GM19035 (cell line): ENCODE data around the gene NPS.

ENCODE experiments used
- ATAC-seq: cut with Tn5 transposase; IDR thresholded peaks from one replicate; pipeline ENCODE4 v1.9.1; 2021; ENCODE audit not compliant: unreplicated experiment

The NPS gene

GRCh38 chr10:127556916-127557315, 7.8 kb downstream of the NPS start:
- no peak for ATAC-seq

DNA sequence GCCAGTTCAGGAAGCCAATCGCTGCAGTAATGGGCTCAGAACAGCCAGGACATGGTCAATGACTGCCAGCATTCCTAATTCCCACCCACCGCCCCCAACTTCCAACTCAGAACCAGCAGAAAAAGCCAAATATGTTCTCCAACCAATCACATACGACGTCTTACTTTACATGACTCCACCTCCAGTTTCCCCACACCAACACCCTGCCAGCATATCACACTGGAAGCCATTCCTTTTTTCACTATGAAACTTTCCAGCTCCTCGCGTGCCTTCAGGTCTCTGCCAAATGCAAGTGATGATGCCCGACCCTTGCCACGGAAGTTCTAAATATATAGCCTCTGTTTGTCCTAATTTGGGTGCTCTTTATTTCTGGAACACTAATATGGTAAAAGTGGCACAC, 12.5 kb downstream of the NPS start:
- ATAC-seq, result no peak

DNA sequence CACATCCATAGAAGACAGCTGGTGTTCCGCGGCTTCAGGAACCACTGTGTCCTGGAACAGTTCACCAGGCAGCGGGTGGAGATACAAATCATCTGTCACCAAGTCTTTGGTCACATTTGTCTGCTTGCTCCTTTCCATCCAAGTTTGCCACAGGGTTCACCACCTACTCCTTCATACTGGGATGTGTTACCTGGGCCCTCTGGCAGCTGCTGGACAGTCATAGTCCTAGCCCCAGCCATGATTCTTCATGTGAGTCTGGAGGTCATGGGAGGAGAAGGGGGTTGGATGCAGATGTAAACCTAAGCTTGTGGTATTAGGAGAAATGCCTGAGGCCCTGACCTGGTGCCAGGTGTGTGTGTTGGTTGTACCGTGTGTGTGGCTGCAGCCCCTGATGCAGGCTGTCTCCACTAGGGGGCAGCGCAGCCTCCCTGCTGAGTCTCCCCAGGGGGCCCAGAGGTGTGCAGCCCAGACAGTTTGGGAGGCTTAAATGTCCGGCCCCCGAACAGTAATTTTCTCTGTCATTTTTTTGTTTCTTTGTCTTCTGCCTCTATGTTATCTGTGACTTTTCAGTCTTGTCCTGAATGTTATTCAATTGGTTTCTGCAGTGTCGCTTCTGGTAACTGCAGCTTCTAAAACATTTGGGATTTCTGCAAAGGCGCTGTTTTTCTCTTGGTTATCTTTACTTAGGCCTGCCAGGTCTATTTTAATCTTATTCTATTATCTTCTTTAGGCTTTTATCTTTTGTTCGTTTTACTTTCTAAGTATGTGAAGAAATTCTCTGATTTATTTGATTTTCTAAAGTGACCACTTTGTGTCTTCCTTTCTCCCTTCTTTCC, 14.8 kb downstream of the NPS start:
- ATAC-seq, result peak; percentile 72

DNA sequence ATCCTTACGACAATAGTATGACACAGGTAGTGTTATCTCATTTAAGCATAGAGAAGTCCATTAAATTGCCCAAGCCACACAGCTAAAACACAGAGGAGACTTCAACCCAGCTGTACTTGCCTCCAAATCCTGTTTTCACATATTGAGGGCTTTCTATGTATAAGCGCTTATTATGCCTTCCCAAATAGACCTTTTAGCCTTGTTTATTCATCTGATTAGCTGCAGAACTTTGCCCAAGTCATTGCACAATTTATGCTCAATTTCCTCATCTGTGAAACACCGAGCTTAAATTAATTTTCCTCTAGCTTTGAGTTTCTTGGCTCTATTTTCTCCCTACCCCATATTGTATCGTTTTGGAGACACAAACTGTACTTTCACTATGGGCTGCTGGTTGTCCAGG, 15.5 kb downstream of the NPS start:
- no peak for ATAC-seq

- no peak for ATAC-seq
Observed at GRCh38 chr10:127565583-127565982, 16.5 kb downstream of the NPS start.

- no peak for ATAC-seq
Observed at GRCh38 chr10:127569210-127569609, 20.1 kb downstream of the NPS start.

GRCh38 chr10:127570036-127570435, 20.9 kb downstream of the NPS start:
- no peak for ATAC-seq

- no peak for ATAC-seq
Observed at GRCh38 chr10:127571386-127571785, 22.3 kb downstream of the NPS start.

GRCh38 chr10:127576051-127576450, 26.9 kb downstream of the NPS start:
- ATAC-seq, result no peak

DNA sequence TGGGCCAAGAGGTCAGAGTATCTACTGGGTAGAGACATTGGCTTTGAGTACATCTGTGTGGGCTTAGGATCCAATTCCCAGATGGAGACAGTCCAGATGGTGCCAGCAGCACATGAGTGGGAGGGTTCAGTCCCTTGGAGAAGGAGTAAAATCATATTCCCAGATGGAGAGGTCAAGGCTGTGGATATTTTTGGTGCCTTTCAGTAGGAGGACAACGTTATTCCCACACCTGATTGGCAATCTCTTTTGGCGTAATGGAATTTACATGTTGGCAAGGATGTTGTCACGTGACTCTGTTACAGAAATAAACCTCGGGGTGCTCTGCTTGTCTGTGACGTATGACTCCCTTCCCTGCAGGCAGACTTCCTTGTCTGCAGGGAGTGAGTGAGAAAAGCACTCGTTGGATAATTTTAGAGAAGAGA, 27.6 kb downstream of the NPS start:
- ATAC-seq, result no peak

DNA sequence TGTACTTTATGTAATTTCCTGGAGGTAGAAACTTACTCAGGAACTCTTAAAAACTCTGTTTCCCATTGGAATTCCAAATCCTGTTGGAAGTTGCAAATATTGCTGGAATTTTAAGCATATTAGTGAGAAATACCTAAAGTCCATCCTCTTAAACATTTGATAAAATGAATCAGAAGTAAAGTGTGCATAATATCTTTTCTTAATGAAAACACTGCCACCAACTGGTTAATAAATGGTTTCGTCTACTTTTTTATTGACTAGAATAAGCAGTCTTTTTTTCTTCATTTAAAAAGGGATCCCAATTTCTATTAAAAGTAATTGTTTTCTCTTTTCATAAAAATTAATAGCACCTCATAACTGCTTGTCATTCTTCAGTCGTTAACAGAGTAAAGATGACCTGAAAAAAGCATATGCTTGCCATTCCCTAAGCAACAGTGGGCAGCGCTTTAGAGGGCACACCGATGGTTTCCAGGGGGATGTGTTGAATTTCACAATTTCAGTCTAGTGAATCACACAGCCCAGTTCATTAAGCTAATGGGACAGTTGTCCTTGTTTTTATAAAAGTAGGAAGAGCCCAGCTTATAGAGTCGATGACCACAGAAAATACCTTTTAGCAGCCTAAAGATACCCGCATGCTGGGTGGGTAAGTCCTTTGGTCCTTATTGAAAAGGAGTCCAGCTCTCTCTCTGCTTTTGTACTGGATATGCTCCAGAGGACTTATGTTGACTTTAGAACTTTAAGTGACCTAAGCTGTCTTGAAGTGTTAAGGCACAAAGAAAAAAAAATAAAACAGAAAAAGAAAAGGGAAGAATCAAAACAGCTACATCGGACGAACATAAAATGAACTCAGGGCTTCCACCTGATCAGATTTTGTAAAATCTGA, 28.5 kb downstream of the NPS start:
- no peak for ATAC-seq

DNA sequence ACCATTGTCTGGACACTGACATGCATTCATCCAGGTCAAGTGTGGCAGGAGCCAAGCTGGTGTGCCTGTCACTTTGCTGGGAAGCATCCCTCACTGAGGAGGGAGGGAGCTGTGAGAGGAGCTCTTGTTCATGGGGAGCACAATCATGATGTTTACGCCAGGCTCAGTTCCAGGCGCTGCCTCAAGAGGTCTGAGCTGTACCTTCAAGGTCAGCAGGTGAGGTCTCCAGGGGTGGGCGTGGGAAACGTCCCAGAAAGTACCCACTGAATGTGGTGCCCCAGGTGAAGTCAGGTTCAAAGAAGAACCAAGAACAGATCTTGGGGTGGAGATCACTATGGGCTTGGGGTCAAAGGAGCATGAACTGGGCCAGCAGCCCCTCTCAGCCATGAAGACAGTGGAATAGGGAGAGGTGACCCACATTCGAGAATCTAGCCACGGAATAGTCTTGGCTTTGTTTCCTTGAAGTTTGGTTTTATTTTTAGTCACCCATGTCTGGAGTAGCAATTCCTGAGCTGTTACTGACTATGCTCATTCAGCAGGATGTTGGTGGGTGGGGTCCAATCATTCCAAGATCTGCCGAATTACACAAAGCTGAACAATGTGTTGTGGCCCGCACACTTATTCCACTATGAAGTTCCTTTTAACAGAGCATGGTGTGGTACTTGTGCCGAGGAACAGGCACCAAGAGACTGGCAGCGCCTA, 29.3 kb downstream of the NPS start:
- no peak for ATAC-seq

DNA sequence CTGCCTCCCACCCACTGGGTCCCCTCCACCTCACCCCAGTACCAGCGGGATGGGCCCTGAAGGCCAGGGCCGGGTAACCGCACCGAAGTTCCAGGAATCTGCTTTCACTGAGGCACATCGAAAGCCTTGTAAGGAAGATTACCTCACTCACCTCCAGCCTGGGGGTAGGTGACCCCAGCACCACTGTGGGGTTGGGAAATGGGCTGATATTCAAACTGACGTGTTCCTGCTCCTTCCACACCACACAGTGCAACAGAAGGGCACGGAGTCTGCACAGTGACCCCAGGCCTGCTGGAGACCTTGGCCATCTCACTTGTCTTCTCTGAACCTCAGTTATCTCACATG, 29.8 kb downstream of the NPS start:
- no peak for ATAC-seq

GRCh38 chr10:127579640-127580039, 30.5 kb downstream of the NPS start:
- no peak for ATAC-seq

DNA sequence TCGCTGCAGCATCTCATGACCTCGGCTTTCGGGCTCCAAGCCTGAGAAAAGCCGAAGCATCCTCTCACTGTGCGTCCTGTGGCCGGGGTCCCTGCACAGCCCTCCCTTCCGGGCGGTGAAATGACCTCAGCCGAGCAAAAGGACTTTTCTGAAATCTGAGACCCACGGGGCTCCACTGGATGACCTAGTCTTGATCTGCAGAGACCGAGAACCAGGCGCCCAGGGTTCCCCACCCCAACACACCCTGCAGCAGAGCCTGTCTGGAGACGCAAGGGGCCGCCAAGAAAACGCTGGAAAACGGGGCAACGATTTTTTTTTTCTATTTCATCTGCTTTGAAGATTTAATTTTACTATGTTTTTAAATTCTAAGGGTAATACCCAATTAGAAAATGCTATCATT, 31.7 kb downstream of the NPS start:
- no peak for ATAC-seq

- ATAC-seq, result no peak
Observed at GRCh38 chr10:127585519-127586023, 36.5 kb downstream of the NPS start.

DNA sequence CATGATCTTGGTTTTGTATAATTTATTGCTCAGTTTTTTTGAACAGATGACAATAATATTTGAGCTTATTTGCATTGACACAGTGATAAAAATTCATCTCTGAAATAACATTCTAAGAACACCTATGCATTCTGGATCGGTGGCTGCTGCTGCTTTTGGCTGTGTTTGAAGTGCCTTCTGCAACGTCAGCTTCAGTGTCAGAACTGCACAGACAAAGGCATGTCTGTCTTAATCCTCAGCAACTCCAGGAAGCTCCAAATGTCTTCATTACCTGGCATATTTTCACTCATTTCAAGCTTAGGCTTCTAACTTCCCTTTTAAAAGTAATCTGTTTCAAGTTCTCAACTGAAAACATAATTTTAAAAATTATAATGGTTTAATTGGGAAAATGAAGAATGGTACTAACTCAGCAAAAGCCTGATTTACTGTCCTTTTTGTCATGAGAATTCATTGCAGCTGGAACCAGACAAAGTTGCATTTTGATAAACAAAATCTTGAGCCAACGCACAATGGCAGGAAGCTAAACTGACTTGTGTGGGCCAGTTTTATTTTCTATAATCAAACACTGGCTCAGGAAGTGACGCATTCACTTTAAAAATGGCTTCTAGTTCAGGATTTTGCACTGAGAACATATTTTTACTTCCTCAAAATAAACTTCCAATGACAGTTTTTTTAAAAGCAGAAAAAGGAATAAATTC, 38.7 kb downstream of the NPS start:
- ATAC-seq, result no peak

DNA sequence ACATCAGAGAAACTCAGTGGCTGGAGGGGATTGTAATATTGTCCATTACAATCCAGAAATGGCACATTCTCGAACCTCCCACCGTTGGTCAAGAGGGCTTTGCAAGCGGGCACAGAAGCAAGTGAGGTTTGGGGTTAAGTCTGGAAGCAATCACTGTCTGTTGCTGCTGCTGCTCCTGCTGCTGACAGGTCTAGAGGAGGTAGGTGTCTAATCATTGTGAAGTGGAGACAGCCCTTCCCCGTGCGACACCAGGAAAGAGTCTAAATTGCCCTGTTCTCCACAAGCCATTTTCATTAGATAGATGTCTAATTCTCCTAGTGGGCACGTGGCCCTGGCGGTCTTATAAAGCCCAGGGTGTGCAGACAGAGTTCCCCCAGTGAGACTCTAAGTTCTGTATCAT, 43.5 kb downstream of the NPS start:
- ATAC-seq, result no peak

DNA sequence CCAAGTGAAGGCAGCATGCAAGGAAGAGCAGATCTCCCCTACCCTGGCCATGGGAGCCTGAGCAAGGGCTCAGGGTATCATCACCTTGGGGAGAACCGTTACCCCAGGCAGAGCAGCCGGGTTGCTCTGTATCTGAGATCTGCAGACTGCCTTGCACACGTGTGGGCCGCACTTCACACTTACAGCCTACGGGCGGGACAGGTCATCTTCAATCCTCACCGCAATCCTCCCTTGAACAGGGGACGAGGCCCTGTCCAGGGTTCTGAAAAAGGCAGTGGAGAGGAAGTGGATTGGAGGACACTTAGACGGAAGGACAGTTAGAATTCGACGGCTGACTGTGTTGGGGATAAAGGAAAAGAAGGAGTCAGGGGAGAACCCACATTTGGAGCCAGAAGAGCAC, 51.4 kb downstream of the NPS start:
- ATAC-seq, result no peak
